ENCODE data around the gene GMDS.
"Not testable (repeated sequence)": the region's sequence is repeated elsewhere in the genome, so short reads cannot be mapped to it uniquely, and the experiment has no call there.

Gene GMDS

GRCh38 chr6:1770968-1771723 is 474.3 kb downstream of the GMDS start:
- no peak for DNase-seq (ENCODE audit: low spot score)

- no peak for DNase-seq (ENCODE audit: low spot score)
Observed at GRCh38 chr6:1770435-1770843, 475.0 kb downstream of the GMDS start.

GRCh38 chr6:1767481-1768246 is 477.7 kb downstream of the GMDS start:
- no peak for DNase-seq (ENCODE audit: low spot score)

GRCh38 chr6:1766654-1767053 is 478.8 kb downstream of the GMDS start:
- DNase-seq (ENCODE audit: low spot score), result no peak

- no peak for DNase-seq (ENCODE audit: low spot score)
Observed at GRCh38 chr6:1765160-1765903, 480.1 kb downstream of the GMDS start.

GRCh38 chr6:1764397-1764987 is 480.9 kb downstream of the GMDS start:
- DNase-seq (ENCODE audit: low spot score), result no peak

- no peak for DNase-seq (ENCODE audit: low spot score)
Observed at GRCh38 chr6:1763404-1763803, 482.0 kb downstream of the GMDS start.

GRCh38 chr6:1762203-1762602 is 483.2 kb downstream of the GMDS start:
- no peak for DNase-seq (ENCODE audit: low spot score)

- no peak for DNase-seq (ENCODE audit: low spot score)
Observed at GRCh38 chr6:1761477-1761877, 483.9 kb downstream of the GMDS start.

- no peak for DNase-seq (ENCODE audit: low spot score)
Observed at GRCh38 chr6:1760876-1761275, 484.5 kb downstream of the GMDS start.

- no peak for DNase-seq (ENCODE audit: low spot score)
Observed at GRCh38 chr6:1759870-1760269, 485.5 kb downstream of the GMDS start.

- DNase-seq (ENCODE audit: low spot score), result no peak
Observed at GRCh38 chr6:1758076-1758679, 487.2 kb downstream of the GMDS start.

GRCh38 chr6:1757131-1757530 is 488.3 kb downstream of the GMDS start:
- no peak for DNase-seq (ENCODE audit: low spot score)

- DNase-seq (ENCODE audit: low spot score), result no peak
Observed at GRCh38 chr6:1756472-1757129, 488.8 kb downstream of the GMDS start.

- not testable (repeated sequence) for DNase-seq (ENCODE audit: low spot score)
Observed at GRCh38 chr6:1751063-1751462, 494.3 kb downstream of the GMDS start.

GRCh38 chr6:1749041-1749440 is 496.4 kb downstream of the GMDS start:
- DNase-seq (ENCODE audit: low spot score), result no peak

- no peak for DNase-seq (ENCODE audit: low spot score)
Observed at GRCh38 chr6:1747531-1747930, 497.9 kb downstream of the GMDS start.

- DNase-seq (ENCODE audit: low spot score), result no peak
Observed at GRCh38 chr6:1747003-1747402, 498.4 kb downstream of the GMDS start.

- DNase-seq (ENCODE audit: low spot score), result no peak
Observed at GRCh38 chr6:1745814-1746213, 499.6 kb downstream of the GMDS start.

GRCh38 chr6:1744543-1744942 is 500.9 kb downstream of the GMDS start:
- no peak for DNase-seq (ENCODE audit: low spot score)

GRCh38 chr6:1739680-1740079 is 505.7 kb downstream of the GMDS start:
- DNase-seq (ENCODE audit: low spot score), result no peak
